ENCODE measurements around the gene TRIM68.
A peak's percentile ranks its signal among the peaks of the same experiment; 100 is the strongest.

Gene TRIM68

GRCh38 chr11:4607781-4608666 lies at the start of gene TRIM68:
TSS of gene TRIM68 (minus strand) at chr11:4608231. CDS start at chr11:4605504, 2,727 bp downstream.
- DNase-seq (ENCODE audit: low read depth): peak; percentile 95

GRCh38 chr11:4654635-4655369 lies 46.8 kb upstream of the TRIM68 start:
- DNase-seq (ENCODE audit: low read depth): no peak

- no peak for DNase-seq (ENCODE audit: low read depth)
Measured at GRCh38 chr11:4647766-4648165, 39.7 kb upstream of the TRIM68 start.

GRCh38 chr11:4645974-4646373 lies 37.9 kb upstream of the TRIM68 start:
- DNase-seq (ENCODE audit: low read depth): no peak

- DNase-seq (ENCODE audit: low read depth): no peak
Measured at GRCh38 chr11:4644233-4644632, 36.2 kb upstream of the TRIM68 start.

GRCh38 chr11:4643682-4644081 lies 35.7 kb upstream of the TRIM68 start, which contains the start of gene OR51E1:
TSS of gene OR51E1 (plus strand) at chr11:4643982. CDS start at chr11:4652527, 8,545 bp downstream.
- DNase-seq (ENCODE audit: low read depth): no peak

- DNase-seq (ENCODE audit: low read depth): peak; percentile 2
Measured at GRCh38 chr11:4643076-4643475, 35.0 kb upstream of the TRIM68 start.

GRCh38 chr11:4642043-4642442 lies 34.0 kb upstream of the TRIM68 start:
- no peak for DNase-seq (ENCODE audit: low read depth)

GRCh38 chr11:4641501-4641900 lies 33.5 kb upstream of the TRIM68 start:
- DNase-seq (ENCODE audit: low read depth): no peak

GRCh38 chr11:4639931-4640330 lies 31.9 kb upstream of the TRIM68 start:
- no peak for DNase-seq (ENCODE audit: low read depth)

GRCh38 chr11:4637662-4638047 lies 29.6 kb upstream of the TRIM68 start:
- no peak for DNase-seq (ENCODE audit: low read depth)

GRCh38 chr11:4636962-4637661 lies 29.1 kb upstream of the TRIM68 start, which contains the start of gene OR51D1:
TSS of gene OR51D1 (plus strand) at chr11:4637477. CDS start at chr11:4639791, 2,314 bp downstream.
- peak; percentile 43 for DNase-seq (ENCODE audit: low read depth)

GRCh38 chr11:4636136-4636535 lies 28.1 kb upstream of the TRIM68 start:
- DNase-seq (ENCODE audit: low read depth): no peak

GRCh38 chr11:4626207-4627099 lies 18.4 kb upstream of the TRIM68 start:
- peak; percentile 54 for DNase-seq (ENCODE audit: low read depth)

- DNase-seq (ENCODE audit: low read depth): no peak
Measured at GRCh38 chr11:4619514-4619913, 11.5 kb upstream of the TRIM68 start.

GRCh38 chr11:4615856-4616444 lies 7.9 kb upstream of the TRIM68 start:
- no peak for DNase-seq (ENCODE audit: low read depth)

GRCh38 chr11:4611986-4612385 lies 4.0 kb upstream of the TRIM68 start:
- DNase-seq (ENCODE audit: low read depth): no peak

GRCh38 chr11:4610258-4610935 lies 2.4 kb upstream of the TRIM68 start:
- DNase-seq (ENCODE audit: low read depth): no peak

- no peak for DNase-seq (ENCODE audit: low read depth)
Measured at GRCh38 chr11:4607096-4607495, 935 bp downstream of the TRIM68 start.

Data from stromal cell of bone marrow (primary cell).